Gastroesophageal sphincter (tissue), 3 donors: Measurements from ENCODE around the gene FANK1.

Experiments
- EP300 ChIP-seq: sonication (generic); formaldehyde crosslinking; IDR thresholded peaks from one replicate; pipeline ENCODE4 v1.6.1; 2017; ENCODE audit warnings: antibody characterized with exemption, mild to moderate bottlenecking
- POLR2A ChIP-seq, 2 donors: fragments of 450-650 bp; IDR thresholded peaks; one replicate each; pipeline ENCODE4 v1.6.1; 2017; ENCODE audit warnings: antibody characterized with exemption in 2 of 2, mild to moderate bottlenecking in 2 of 2, moderate library complexity in 1 of 2
- POLR2AphosphoS5 ChIP-seq: sonication (generic); formaldehyde crosslinking; IDR thresholded peaks from one replicate; pipeline ENCODE4 v1.6.1; 2017; ENCODE audit warnings: antibody characterized with exemption
- TF ChIP-seq, protein P1 (sequence below), 4 experiments: fragments of 200-600 bp in 2 of 4; fragments of 450-650 bp in 2 of 4; sonication (generic) in 1 of 4; IDR thresholded peaks; one replicate each; pipeline ENCODE4 v1.5.1; 2017 to 2019; ENCODE audit warnings: antibody characterized with exemption in 4 of 4, mild to moderate bottlenecking in 2 of 4, moderate library complexity in 2 of 4

DNA sequence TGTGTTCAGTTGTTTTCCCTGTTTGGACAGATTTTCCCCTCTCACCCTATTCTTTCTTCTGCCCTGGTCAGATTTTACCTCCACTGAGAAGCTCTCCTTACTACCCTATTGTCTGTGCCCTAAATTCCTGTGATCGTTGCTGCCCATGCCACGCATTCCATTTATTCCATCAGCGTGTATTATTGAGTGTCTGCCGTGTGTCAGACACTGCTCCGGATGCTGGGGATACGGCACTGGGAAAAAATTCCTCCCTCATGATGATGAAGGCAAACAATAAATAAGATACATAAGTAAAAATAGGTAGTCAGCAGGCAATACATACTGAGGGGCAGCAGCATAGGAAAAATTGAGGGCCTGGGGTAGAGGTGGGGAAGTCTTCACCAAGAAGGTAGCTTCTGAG, 86.8 kb downstream of the FANK1 start:
- TF ChIP-seq, protein P1, sequence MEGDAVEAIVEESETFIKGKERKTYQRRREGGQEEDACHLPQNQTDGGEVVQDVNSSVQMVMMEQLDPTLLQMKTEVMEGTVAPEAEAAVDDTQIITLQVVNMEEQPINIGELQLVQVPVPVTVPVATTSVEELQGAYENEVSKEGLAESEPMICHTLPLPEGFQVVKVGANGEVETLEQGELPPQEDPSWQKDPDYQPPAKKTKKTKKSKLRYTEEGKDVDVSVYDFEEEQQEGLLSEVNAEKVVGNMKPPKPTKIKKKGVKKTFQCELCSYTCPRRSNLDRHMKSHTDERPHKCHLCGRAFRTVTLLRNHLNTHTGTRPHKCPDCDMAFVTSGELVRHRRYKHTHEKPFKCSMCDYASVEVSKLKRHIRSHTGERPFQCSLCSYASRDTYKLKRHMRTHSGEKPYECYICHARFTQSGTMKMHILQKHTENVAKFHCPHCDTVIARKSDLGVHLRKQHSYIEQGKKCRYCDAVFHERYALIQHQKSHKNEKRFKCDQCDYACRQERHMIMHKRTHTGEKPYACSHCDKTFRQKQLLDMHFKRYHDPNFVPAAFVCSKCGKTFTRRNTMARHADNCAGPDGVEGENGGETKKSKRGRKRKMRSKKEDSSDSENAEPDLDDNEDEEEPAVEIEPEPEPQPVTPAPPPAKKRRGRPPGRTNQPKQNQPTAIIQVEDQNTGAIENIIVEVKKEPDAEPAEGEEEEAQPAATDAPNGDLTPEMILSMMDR (IDR thresholded peaks at IDR 0.05) = no peak
- TF ChIP-seq POLR2AphosphoS5 = no peak
- no peak for TF ChIP-seq EP300
- no peak for TF ChIP-seq POLR2A (IDR thresholded peaks at IDR 0.05)
